HG03159 (cell line): ENCODE results near the gene ODAD2.
A peak's percentile ranks its signal among the peaks of the same experiment; 100 is the strongest.
"Not testable (repeated sequence)": the region's sequence is repeated elsewhere in the genome, so short reads cannot be mapped to it uniquely, and the experiment has no call there.

Experiments used
- ATAC-seq: cut with Tn5 transposase; IDR thresholded peaks from one replicate; pipeline ENCODE4 v1.9.1; 2021; ENCODE audit warnings: mild to moderate bottlenecking, moderate library complexity; ENCODE audit not compliant: unreplicated experiment

The ODAD2 gene

DNA sequence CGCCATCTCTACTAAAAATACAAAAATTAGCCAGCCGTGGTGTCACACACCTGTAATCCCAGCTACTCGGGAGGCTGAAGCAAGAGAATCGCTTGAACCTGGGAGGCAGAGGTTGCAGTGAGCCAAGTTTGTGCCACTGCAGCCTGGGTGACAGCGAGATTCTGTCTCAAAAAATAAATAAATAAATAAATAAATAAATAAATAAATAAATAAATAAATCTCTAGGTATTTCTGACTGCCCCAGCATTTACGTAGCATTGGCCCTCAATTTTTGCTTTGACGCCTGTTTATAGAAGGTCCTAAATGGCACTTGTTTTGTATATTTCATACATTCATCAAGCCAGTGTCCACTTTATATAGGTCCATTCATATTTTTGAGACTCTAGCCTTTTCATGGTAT lies 28.9 kb downstream of the ODAD2 start:
- not testable (repeated sequence) for ATAC-seq

DNA sequence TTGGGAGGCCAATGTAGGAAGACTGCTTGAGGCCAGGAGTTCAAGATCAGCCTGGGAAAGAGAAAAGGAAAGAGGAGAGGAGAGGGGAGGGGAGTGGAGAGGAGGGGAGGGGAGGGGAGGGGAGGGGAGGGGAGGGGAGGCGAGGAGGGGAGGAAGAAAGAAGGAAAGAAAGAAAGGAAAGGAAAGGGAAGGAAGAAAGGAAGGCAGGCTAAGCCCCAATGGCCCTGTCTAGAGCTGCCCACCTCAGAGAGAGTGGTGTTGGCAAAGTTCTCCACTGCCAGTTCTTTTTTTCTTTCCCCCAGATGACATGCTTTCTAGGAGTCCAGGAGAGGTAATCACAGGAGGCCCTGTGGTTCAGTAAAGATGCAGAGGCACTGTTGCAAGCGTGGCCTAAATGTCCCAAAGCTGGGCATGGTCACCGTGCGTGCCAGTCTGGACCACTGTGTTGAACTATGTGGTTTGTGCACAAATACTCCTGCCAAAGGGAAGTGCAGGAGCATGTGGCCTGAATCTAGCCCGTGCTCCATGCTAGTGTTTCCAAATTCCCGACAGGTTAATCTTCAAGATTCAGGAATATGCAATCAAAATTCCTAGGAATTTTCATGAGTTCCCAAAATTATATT lies 39.7 kb downstream of the ODAD2 start:
- ATAC-seq = no peak

DNA sequence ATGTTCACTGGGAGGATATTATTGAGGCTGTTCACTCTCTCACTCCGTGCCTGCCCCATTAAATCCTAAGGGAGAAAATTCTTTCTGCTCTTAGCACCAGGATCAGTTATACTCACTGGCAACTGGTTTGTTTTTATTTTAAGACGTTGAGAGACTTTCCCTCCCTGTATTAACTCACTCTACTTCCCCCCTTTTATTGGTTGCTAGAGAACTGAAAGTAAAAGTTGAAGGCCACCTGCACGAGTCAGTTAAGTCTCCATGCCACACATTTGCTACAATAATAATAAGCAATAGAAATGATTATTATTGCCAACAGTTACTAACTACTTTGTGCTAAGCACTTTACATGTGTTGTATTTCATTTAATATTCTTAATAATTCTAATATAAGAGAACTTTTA lies 40.5 kb downstream of the ODAD2 start:
- peak; percentile 95 for ATAC-seq

DNA sequence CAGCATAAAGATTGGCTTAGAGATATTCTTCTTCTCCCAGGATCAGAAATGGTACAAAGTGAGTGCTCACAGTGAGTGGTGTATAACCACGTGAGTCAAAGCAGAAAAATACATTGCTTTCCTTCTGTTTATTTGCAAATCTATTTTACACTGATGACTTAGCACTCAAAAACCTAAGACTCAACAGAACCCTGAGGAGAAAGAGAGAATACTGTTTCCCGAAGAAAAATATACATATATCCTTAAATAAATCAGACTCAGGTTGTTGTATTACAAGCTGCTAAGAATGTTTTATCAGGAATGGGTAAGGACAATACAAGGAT lies 48.7 kb downstream of the ODAD2 start:
- ATAC-seq = no peak

DNA sequence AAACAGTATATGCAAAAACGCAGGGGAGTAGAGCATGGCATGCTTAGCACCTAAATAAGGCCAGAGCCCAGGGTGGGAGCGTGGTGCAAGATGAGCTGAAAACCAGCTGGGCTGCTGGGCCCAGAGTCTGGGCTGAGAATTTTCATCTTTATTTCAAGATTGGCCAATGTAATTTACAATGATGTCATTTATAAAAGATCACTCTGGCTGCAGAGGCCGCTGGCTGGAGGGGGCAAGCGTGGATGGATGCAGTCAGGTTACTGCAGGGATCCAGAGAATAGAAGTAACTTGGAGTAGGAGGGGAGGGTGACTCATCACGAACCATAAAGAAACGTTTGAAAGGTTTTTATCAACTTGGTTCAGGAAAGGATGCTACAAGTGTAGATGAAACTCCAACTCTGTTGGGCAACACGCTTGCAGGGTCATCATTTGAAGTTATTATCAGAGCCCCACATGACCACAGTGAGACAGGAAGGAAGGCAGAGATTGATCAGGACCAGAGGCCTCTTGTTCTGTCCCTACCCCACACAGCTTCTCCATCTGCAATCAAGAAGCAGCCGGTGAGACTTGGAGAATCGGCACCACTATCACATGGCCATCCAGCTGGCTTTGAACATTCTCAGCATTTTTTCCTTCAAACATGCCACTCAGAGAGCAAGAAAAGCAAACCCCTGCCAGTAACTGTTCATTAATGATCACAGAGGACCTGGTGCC lies 49.2 kb downstream of the ODAD2 start:
- no peak for ATAC-seq

DNA sequence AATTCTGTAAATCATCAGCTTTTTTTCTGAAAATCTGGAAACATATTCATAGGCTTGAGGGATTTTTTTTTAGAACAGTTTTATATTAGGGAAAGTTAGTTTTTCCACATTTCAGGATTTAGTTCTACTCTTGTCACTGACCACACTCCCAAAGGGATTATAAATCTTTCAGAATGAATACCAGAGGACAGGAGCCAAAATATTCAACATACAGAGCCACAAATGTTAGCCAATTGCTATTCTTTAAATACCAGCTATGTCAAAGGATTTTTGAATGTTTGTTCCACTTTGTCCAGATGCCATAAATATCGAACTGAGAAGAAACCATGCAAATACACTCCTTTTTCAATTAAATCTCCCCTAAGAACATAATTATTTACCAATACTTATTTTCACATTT lies 50.7 kb downstream of the ODAD2 start:
- no peak for ATAC-seq

DNA sequence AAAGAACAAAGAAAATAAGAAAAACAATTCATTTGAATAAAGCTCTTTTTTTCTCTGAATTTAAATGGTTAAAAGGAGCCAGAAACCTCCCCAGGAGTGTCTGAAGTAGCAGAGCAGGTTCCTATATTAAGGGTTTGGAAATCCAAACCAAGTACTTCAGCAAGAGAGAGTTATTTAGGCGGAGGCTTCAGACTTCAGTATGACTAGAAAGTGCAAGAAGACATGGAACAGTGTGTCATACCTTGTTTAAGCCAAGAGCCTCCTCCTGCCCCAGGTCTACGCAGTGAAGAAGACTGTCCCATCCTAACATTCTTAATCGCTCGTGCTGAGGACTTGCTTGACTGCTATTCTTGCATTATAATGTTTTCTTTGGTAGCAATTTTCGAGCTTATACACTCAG lies 51.3 kb downstream of the ODAD2 start:
- no peak for ATAC-seq

DNA sequence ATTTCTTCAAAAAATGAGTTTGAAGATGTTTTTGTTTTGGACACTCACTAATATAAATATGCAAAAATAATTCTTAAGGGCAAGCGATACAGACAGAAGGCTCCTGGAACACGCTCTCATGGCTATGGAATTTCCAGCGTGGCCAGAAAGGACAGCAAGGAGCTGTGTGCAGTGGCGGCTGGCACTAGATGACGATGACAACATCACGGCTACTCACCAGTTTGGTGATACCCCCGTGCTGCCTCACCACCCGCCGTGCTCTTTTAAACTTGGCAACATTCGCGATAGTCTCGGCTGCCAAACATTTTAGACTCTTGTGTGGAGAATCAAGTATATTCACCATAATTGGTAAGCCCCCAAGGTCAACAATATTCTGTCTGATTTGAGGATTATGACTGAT lies 54.9 kb downstream of the ODAD2 start:
- no peak for ATAC-seq

DNA sequence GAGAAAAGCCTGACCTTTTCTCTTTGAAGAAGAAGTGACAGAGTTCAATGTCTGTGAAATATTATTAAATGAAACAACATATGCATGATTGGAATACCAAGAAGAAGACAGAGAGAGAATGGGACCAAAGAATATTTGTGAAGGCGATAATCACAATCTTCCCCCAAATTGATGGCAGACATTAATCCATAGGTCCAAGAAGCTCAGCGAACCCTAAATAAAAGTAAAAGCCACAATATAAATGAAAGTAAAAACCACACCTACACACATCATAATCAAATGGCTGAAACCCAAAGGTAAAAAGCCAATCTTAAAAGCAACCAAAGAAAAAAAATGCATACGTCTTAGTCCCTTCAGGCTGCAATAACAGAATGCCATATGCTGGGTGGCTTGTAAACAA lies 84.0 kb downstream of the ODAD2 start:
- ATAC-seq = no peak

DNA sequence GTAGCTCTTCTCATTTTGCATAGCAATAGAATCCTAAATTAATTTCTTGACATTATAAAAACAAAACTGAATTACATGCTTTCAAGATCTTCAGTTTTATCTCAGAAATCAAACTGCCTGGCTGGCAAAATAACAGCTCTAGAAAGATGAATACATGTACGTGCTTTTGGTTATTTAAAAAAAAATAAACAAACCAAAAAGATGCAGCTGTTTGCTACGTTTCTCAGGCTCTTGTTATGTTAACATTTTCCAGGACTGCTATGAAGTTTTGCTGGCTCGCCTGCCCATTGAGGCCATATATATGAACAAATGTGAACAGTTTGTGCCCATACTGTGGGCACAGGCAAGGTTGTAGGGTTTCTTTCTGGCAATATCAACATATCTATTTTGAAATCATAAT lies 86.6 kb downstream of the ODAD2 start:
- ATAC-seq = no peak

DNA sequence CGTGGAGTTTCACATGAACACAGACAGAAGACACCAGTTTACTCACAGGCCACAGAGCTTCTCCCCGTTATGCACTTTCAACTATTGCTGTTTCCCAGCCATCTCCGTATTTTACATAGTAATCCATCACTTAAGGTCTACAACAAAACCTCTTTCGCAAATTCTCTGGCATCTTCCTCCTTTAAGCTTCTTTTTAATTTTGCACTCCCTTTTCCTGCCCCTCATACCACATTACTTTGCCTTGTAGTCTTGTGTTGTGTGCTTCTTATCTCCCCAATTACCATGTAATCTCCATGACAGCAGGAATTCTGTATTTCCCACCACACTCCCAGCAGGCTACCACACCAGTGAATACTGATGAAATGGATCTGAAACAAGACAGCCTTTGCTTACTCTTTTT lies 87.3 kb downstream of the ODAD2 start:
- no peak for ATAC-seq

DNA sequence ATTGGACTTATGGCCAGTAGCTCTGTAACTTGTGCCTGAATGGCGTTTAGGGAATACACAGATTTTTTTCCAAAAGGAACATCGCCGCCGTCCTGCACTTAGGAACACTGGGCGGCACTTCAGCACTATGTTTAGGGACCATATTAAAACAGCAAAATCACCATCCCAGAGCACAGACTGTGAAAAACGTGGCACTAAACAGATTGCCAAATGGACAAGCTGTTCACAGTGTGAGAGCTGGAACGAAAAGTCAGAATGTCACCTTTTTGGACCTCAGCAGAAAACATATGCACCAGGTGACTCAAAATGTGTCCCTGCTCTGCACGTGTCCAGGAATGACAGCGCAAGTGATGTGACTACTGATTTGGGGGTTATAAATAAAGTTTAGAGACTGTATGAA lies 87.9 kb downstream of the ODAD2 start:
- ATAC-seq = no peak

DNA sequence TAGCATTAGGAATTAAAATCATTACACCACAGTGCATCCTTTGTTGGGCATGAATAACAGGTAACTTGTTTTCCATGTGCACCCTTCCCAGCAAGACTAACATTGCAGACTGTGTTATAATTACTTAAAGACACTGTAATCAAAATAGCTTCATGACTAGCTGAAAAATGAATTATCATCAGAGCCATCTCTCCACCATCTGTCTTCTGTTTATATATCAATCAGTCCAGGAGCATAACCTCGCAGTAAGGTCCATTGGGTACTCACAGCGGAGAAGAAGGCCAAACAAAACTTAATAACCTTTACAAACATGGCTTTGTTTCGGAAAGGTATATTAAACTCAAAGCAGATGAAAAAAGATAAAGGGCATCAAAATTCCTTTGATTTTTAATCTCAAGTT lies 90.6 kb downstream of the ODAD2 start:
- ATAC-seq = no peak

DNA sequence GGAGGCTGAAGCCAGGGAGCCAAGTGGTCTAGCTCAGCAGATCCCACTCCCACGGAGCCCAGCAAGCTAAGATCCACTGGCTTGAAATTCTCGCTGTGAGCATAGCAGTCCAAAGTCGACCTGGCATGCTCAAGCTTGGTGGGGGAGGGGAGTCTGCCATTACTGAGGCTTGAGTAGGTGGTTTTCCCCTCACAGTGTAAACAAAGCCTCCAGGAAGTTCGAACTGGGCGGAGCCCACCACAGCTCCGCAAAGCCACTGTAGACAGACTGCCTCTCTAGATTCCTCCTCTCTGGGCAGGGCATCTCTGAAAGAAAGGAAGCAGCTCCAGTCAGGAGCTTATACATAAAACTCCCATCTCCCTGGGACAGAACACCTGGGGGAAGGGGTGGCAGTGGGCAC lies 99.4 kb downstream of the ODAD2 start:
- not testable (repeated sequence) for ATAC-seq

DNA sequence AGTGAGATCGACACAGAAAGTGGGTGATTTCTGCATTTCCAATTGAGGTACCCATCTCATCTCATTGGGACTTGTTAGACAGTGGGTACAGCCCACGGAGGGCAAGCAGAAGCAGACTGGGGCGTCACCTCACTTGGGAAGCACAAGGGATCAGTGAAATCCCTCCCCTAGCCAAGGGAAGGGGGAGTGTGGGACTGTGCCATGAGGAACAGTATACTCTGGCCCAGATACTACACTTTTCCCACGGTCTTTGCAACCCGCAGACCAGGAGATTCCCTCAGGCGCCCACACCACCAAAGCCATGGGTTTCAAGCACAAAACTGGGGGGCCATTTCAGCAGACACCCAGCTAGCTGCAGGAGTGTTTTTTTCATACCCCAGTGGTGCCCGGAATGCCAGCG lies 99.8 kb downstream of the ODAD2 start:
- ATAC-seq = no peak

DNA sequence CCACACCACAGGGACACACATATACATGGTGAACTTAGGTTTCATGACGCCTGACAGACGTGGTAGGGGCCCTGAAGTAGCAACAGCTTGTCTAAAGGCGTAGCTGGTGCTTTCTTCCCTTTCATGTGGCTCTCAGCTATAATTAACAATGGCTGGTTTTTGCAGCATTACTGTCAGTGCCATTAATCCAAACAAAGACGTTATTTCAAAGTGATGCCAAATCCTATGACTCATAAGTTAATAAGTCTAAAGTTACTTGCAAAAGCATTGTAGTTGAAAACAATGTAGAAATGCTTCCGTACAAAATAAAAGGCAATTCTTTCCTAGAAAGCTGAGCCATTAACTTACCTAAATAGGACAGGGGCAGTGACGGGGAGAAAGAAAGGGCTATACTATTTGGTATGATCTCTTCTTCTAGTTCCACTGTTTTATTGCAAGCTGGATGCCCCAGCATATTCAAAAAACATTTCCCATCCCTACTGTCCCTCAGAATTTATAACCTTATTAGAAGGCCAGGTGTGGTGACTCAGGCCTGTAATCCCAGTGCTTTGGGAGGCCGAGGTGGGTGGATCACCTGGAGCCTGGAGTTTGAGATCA lies 105.4 kb downstream of the ODAD2 start:
- ATAC-seq = no peak

DNA sequence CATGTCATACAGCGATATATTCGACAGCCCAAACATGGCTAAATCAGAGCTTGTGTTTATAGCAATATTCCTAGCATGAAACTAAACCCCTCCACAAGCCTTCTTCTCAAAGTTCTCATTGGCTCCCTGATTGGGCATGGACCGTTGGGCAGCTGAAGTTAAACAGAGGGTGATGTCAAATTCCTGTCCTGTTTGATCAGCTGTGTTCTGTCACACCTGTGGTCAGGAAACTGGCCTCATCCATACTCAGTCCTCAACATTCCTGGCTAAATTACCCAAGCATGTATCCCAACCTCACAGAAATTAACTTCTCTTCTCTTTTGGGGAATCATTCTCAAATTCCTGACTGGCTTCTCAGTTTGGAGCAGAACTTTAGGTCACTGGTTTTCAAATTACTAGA lies 107.9 kb downstream of the ODAD2 start:
- no peak for ATAC-seq

DNA sequence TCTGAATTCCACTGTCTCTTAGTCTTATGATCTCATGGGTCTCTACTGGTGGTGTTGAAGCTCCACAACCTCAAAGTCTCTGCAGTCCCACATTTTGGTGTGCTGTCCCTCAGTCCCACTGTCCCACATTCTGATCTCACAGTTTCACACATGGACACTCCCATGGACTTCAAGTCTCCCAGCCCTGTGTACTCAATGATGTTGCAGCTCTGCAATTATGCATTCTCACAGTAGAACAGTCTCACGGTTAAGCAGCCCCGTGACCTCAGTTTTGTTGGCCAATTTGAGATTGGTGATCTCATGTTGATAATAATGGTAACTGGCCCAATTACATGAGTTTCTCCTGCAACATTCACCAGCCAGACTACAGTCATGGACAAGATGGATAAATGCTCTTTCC lies 109.4 kb downstream of the ODAD2 start:
- ATAC-seq = no peak

DNA sequence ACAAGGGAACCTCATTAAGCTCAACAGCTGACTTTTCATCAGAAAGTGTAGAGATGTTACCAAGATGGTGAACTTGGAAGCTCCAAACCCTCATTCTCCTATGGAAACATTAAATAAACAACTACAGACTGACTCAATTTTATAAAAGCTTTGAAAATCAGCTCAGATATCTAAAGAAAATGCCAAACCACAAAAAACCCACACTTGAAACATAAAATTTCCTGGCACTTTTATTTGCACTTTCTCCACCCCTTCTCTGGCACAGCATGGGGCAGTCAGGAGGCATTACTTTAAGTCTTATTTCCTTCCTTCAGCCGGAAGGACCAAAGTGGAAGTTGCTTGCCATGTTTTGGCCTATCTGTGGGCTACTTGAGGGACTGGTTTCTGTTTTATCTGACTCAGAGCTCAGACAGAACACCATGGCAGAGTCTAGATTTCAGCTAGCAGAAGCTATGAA lies 114.7 kb downstream of the ODAD2 start:
- no peak for ATAC-seq

DNA sequence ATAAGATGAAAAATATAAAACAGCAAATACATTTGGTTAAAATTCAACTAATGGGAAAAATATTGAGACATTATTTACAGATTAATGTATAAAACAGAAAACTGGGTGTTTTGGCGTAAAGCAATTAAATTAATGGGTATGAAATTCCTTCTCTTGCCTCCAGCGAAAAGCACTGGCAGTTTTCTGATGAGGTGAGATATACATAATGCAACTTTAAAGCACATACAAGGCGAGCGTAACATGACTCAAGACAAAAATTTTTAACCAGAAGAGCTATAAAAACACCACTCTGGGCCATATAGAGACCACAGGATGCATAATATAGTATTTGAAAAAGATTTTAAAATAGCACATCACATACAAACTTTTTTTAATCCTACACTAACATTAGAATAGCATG lies 120.6 kb downstream of the ODAD2 start:
- ATAC-seq = no peak

DNA sequence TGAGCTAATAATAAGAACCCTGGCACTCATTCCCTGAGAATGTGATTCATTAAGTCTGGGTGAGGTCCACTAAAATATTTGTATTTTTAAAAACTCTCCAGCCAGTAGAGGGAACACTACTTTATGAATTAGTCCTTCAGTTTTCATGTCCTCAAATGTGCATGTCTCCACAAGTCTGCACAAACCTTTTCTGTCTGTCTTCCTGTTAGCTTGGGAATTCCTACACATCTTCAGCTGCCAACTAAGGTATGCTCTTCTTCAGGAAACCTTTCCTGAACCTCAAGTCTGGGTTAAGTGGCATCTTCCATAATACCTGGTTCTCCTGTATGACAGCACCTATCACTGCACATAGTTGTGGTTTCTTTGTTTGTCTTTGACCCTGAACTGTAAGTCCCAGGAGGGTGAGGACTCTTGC lies 133.7 kb downstream of the ODAD2 start:
- no peak for ATAC-seq

DNA sequence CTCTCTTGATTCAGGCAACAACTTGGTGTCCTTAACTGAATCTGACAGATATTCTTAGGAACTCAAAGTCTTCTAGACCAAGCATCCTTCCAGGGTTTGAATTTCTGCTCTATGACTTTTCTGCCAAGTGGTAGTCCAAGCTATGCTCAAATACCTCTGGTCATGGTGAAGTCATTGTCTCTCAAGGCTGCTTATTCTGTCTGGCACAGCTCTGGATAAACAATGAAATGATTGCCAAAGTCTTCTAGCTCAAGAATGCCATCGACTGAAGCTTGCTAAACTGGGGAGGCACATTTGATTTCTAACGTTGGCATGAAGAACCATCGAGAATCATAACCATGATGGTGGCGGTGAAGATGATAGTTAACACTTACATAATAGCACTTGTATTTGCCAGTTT lies 137.1 kb downstream of the ODAD2 start:
- ATAC-seq = no peak

DNA sequence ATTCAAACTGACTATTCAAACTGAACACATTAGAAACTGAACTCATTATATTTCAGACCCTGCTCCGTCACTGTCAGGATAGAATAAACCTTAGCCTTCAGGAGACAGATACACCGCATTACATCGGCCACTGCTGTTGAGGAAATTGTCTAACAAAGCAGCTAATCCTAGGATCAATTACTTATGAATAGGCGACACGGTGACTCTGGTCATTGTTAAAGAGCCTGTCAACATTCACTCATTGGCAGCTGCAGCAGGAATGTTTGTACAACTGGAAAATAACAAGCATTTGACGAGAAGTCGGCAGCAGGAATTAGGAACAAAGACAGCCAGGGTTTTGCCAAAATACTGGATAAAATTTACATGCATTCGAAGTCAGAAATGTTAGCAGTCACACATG lies 141.3 kb downstream of the ODAD2 start:
- no peak for ATAC-seq
